CD4-positive, alpha-beta T cell (primary cell): ENCODE data around the gene PADI3. TPM values are rescaled to one million over a fixed set of nuclear protein-coding genes. Genes with fewer than 3 reads are reported as not detected.

Source experiments
- ATAC-seq: fragments of 200-7000 bp; cut with Tn5 transposase; one replicate; pipeline ENCODE4 v1.10.0; 2022; ENCODE audit warnings: mild to moderate bottlenecking; ENCODE audit not compliant: poor library complexity
- CTCF ChIA-PET: fragments of 350-600 bp; sonication (Branson Sonifier 250); formaldehyde crosslinking; loops from one replicate; lab custom pipeline; 2021; ENCODE audit warnings: antibody characterized with exemption, inconsistent platforms; lab: Charles Lee
- POLR2A ChIA-PET: fragments of 350-600 bp; sonication (Branson Sonifier 250); formaldehyde crosslinking; loops from one replicate; lab custom pipeline; 2021; ENCODE audit warnings: antibody characterized with exemption, inconsistent platforms; lab: Charles Lee
- DNase-seq, 14 experiments: peaks; one replicate each; pipeline ENCODE4 v3.0.0-alpha.2; 2013 to 2020; ENCODE audit warnings: mixed read lengths in 2 of 14
- H3K27ac ChIP-seq, 2 donors: one replicate each; pipeline versions ENCODE4 v1.5.1 to v1.7.0; 2013; ENCODE audit warnings: low read length in 2 of 2, low read depth in 1 of 2, mild to moderate bottlenecking in 1 of 2
- H3K27me3 ChIP-seq, 2 experiments: 1 replicate in 1 of 2; 2 replicates in 1 of 2; pipeline versions ENCODE4 v1.6.1 to v1.7.0; 2013; ENCODE audit warnings: low read length in 2 of 2, control low read depth in 1 of 2, mild to moderate bottlenecking in 1 of 2, moderate library complexity in 1 of 2; ENCODE audit not compliant: insufficient read depth in 2 of 2, control insufficient read depth in 1 of 2
- H3K36me3 ChIP-seq: one replicate; pipeline ENCODE4 v1.6.1; 2013; ENCODE audit warnings: low read length, control low read depth; ENCODE audit not compliant: insufficient read depth
- H3K4me1 ChIP-seq: one replicate; pipeline ENCODE4 v1.6.1; 2013; ENCODE audit warnings: low read length, control low read depth; ENCODE audit not compliant: insufficient read depth
- H3K4me3 ChIP-seq: one replicate; pipeline ENCODE4 v1.5.1; 2013; ENCODE audit warnings: mild to moderate bottlenecking, low read length, moderate library complexity
- H3K9me3 ChIP-seq, 2 experiments: 1 replicate in 1 of 2; 2 replicates in 1 of 2; pipeline versions ENCODE4 v1.6.1 to v1.7.0; 2013; ENCODE audit warnings: low read length in 2 of 2, mild to moderate bottlenecking in 2 of 2, control low read depth in 1 of 2, moderate library complexity in 1 of 2; ENCODE audit not compliant: control insufficient read depth in 1 of 2, insufficient read depth in 1 of 2
- H3K27ac Mint-ChIP-seq: one replicate; pipeline ENCODE4 v1.8.0; 2020; ENCODE audit warnings: mixed read lengths
- H3K27me3 Mint-ChIP-seq: one replicate; pipeline ENCODE4 v1.8.0; 2021; ENCODE audit warnings: mixed read lengths
- H3K36me3 Mint-ChIP-seq: one replicate; pipeline ENCODE4 v1.8.0; 2021; ENCODE audit warnings: low read depth, mixed read lengths
- H3K4me1 Mint-ChIP-seq: one replicate; pipeline ENCODE4 v1.8.0; 2021; ENCODE audit warnings: low read depth, mixed read lengths
- H3K4me3 Mint-ChIP-seq: one replicate; pipeline ENCODE4 v1.8.0; 2020; ENCODE audit warnings: mild to moderate bottlenecking, mixed read lengths
- H3K9me3 Mint-ChIP-seq: one replicate; pipeline ENCODE4 v1.8.0; 2020; ENCODE audit warnings: mixed read lengths
- CTCF ChIP-seq: fragments of 200-600 bp; IDR thresholded peaks from one replicate; pipeline ENCODE4 v1.8.0; 2022; ENCODE audit warnings: antibody characterized with exemption, mild to moderate bottlenecking
- intact Hi-C, 2 experiments: fragments of 100-400 bp; cut with DNase I in 1 of 2; cut with micrococcal nuclease in 1 of 2; formaldehyde crosslinking; loops; one replicate each; pipeline versions ENCODE4 v1.15.1 to v1.9.0; 2023 to 2025; cut with DNase I, micrococcal nuclease
- total RNA-seq, 174 experiments: library from RNA in 2 of 174; stranded (reverse) in 2 of 174; gene quantifications; one replicate each; pipeline ENCODE4 v1.2.3 and lab custom pipeline; 2021 to 2026

The PADI3 gene
- total RNA-seq, 2 experiments from 2014 or later: not detected

DNA sequence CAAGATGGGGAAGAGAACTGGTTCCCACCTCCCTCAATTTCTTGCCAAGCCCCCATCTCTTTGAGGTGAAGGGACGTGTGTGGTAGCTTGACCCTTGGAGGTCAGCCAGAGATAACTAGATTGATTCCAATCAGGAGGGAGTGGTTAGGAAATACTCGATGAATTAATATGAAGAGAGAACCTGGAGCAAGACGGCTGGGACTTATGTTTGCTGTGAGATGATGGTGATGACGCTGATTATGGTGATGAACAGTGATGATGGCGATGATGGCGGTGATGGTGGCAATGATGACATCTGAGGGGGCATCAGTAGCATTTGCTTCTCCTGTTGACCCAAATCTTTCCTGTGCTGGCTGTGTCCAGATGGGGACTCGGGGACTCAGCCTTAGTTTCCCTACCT lies 43.2 kb upstream of the PADI3 start:
- no peaks in the 10 kb centered on the region for H3K27me3 ChIP-seq
- no peak overlapping the region for H3K4me3 Mint-ChIP-seq
- no peaks in the 10 kb centered on the region for H3K36me3 ChIP-seq
- H3K4me3 ChIP-seq: no peak overlapping the region
- no peak overlapping the region for H3K27ac ChIP-seq
- no peaks in the 10 kb centered on the region for H3K9me3 Mint-ChIP-seq
- TF ChIP-seq CTCF: no peak
- ATAC-seq (no peak), DNase-seq (no peak)
- peaks cover 52% of the 10 kb centered on the region for H3K4me1 ChIP-seq
- peaks cover 0 to 3% of the 10 kb centered on the region in 2 experiments for H3K9me3 ChIP-seq
- POLR2A ChIA-PET: no interaction called here
- peaks cover 20% of the 10 kb centered on the region for H3K27me3 Mint-ChIP-seq
- H3K27ac Mint-ChIP-seq: no peak overlapping the region
- CTCF ChIA-PET: no interaction called here
- H3K36me3 Mint-ChIP-seq: no peaks in the 10 kb centered on the region
- H3K4me1 Mint-ChIP-seq: peaks cover 38% of the 10 kb centered on the region
- intact Hi-C loops: no loop called here

GRCh38 chr1:17206196-17206595 lies 42.7 kb upstream of the PADI3 start:
- intact Hi-C loops: no loop called here
- no peak overlapping the region for H3K27ac ChIP-seq
- Mint-ChIP-seq H3K9me3 (no peaks in the 10 kb centered on the region), H3K27me3 (peaks cover 20% of the 10 kb centered on the region), H3K4me3 (no peak overlapping the region), H3K27ac (no peak overlapping the region), H3K36me3 (no peaks in the 10 kb centered on the region), H3K4me1 (peaks cover 33% of the 10 kb centered on the region)
- H3K36me3 ChIP-seq: no peaks in the 10 kb centered on the region
- no peak overlapping the region for H3K4me3 ChIP-seq
- DNase-seq (no peak), ATAC-seq (no peak)
- no peak for TF ChIP-seq CTCF
- no peaks in the 10 kb centered on the region for H3K27me3 ChIP-seq
- peaks cover 52% of the 10 kb centered on the region for H3K4me1 ChIP-seq
- H3K9me3 ChIP-seq: peaks cover 0 to 3% of the 10 kb centered on the region in 2 experiments
- POLR2A ChIA-PET: no interaction called here
- CTCF ChIA-PET: no interaction called here

GRCh38 chr1:17207046-17207445 lies 41.9 kb upstream of the PADI3 start:
- H3K4me1 ChIP-seq: peaks cover 52% of the 10 kb centered on the region
- H3K9me3 Mint-ChIP-seq: no peaks in the 10 kb centered on the region
- ChIA-PET CTCF (no interaction called here), POLR2A (no interaction called here)
- H3K4me3 Mint-ChIP-seq: no peak overlapping the region
- no peak overlapping the region for H3K27ac ChIP-seq
- H3K36me3 Mint-ChIP-seq: no peaks in the 10 kb centered on the region
- peaks cover 31% of the 10 kb centered on the region for H3K4me1 Mint-ChIP-seq
- no peak for TF ChIP-seq CTCF
- H3K36me3 ChIP-seq: no peaks in the 10 kb centered on the region
- H3K27me3 Mint-ChIP-seq: peaks cover 20% of the 10 kb centered on the region
- no peak overlapping the region for H3K27ac Mint-ChIP-seq
- no peak overlapping the region for H3K4me3 ChIP-seq
- no peak for ATAC-seq
- intact Hi-C loops: no loop called here
- H3K27me3 ChIP-seq: peaks cover 0 to 2% of the 10 kb centered on the region in 2 experiments
- H3K9me3 ChIP-seq: peaks cover 0 to 3% of the 10 kb centered on the region in 2 experiments
- peak in 3 of 14 experiments; percentile 13 to 59 (median 58) for DNase-seq
